ENCODE data around the gene CREB5.

DNA sequence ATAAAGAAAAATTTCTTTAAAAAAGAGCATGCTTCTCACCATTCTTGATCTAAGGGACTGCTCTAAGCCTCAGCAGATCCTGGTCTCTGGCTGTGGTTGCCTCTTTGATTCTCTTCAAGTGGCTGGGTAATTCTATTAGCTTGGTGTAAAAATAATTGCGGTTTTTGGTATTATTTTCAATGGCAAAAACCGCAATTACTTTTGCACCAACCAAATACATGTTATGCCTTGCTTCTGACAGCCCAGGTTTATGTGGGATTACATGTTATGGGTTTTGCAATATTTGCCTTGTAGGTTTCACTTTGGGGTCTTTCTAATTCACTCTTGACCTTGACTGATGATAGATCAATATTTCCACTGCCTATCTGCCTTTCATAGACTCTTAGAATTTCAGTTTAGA is 20.0 kb upstream of the CREB5 start:
- TF ChIP-seq GATA3 (IDR thresholded peaks at IDR 0.05; ENCODE audit: low read depth, low read length) = no peak
- TF ChIP-seq GATA2 (IDR thresholded peaks at IDR 0.05; ENCODE audit: low read depth, low read length) = no peak

Measured in SH-SY5Y (cell line).